Stomach smooth muscle (tissue), 2 donors: ENCODE results near the gene UBL4A.

Source experiments
- H3K27ac ChIP-seq: one replicate; pipeline ENCODE4 v1.7.0; 2013; ENCODE audit warnings: mild to moderate bottlenecking, low read length, inconsistent platforms
- H3K27me3 ChIP-seq, 2 donors: one replicate each; pipeline ENCODE4 v1.7.0; 2013; ENCODE audit warnings: low read length in 2 of 2; ENCODE audit not compliant: insufficient read depth in 2 of 2, control insufficient read depth in 1 of 2
- H3K36me3 ChIP-seq, 2 donors: one replicate each; pipeline ENCODE4 v1.7.0; 2013; ENCODE audit warnings: low read length in 2 of 2; ENCODE audit not compliant: control insufficient read depth in 2 of 2, insufficient read depth in 2 of 2
- H3K4me1 ChIP-seq: one replicate; pipeline ENCODE4 v1.7.0; 2013; ENCODE audit warnings: low read length; ENCODE audit not compliant: control insufficient read depth, insufficient read depth
- H3K4me3 ChIP-seq, 2 donors: one replicate each; pipeline ENCODE4 v1.7.0; 2013; ENCODE audit warnings: low read length in 2 of 2
- H3K9ac ChIP-seq, 2 donors: one replicate each; pipeline ENCODE4 v1.7.0; 2013; ENCODE audit warnings: low read length in 2 of 2, mild to moderate bottlenecking in 1 of 2
- H3K9me3 ChIP-seq, 2 donors: one replicate each; pipeline ENCODE4 v1.7.0; 2013; ENCODE audit warnings: low read length in 2 of 2; ENCODE audit not compliant: control insufficient read depth in 2 of 2
- donor health status: healthy.
- donor health status: Pancreatic carcinoma.

The UBL4A gene

GRCh38 chrX:154470434-154470833 lies 16.0 kb downstream of the UBL4A start:
- no peak overlapping the region for H3K27ac ChIP-seq
- H3K9me3 ChIP-seq: no peaks in the 10 kb centered on the region
- H3K4me1 ChIP-seq: no peaks in the 10 kb centered on the region
- H3K4me3 ChIP-seq: no peak overlapping the region
- H3K9ac ChIP-seq: no peak overlapping the region
- H3K27me3 ChIP-seq: peaks cover 0 to 2% of the 10 kb centered on the region in 2 donors
- H3K36me3 ChIP-seq: peaks cover 0 to 9% of the 10 kb centered on the region in 2 donors

DNA sequence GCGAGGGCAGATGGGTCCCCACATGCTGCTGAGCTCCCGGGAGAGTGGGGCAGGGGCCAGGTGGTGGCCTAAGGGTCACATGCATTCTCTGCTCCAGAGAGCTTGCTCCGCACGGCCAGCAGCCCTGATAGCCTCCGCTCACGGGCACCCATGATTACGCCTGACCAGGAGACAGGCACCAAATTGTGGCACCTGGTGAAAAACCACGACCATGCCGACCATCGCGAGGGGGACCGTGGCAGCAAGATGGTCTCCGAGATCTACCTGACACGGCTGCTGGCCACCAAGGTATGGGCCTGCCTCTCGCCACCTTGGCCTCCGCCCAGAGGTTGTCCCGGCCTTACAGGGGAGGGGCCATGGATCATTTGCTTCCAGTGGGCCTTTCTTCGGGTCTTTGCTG lies 16.5 kb downstream of the UBL4A start:
- Histone ChIP-seq H3K4me1 (no peaks in the 10 kb centered on the region), H3K4me3 (no peak overlapping the region), H3K27ac (no peak overlapping the region), H3K27me3 (peaks cover 0 to 2% of the 10 kb centered on the region in 2 donors), H3K9me3 (no peaks in the 10 kb centered on the region), H3K9ac (no peak overlapping the region), H3K36me3 (peaks cover 0 to 9% of the 10 kb centered on the region in 2 donors)

GRCh38 chrX:154469114-154469513 lies 17.3 kb downstream of the UBL4A start:
- Histone ChIP-seq H3K36me3 (peaks cover 0 to 9% of the 10 kb centered on the region in 2 donors), H3K4me3 (no peak overlapping the region), H3K9me3 (no peaks in the 10 kb centered on the region)

GRCh38 chrX:154468217-154468616 lies 18.2 kb downstream of the UBL4A start:
- H3K4me3 ChIP-seq: no peak overlapping the region
- H3K27me3 ChIP-seq: peaks cover 0 to 2% of the 10 kb centered on the region in 2 donors
- H3K36me3 ChIP-seq: peaks cover 0 to 9% of the 10 kb centered on the region in 2 donors
- no peaks in the 10 kb centered on the region for H3K4me1 ChIP-seq
- no peak overlapping the region for H3K27ac ChIP-seq
- H3K9ac ChIP-seq: no peak overlapping the region
- H3K9me3 ChIP-seq: no peaks in the 10 kb centered on the region

More at GRCh38 chrX:154469114-154469513, 17.3 kb downstream of the UBL4A start:
- Histone ChIP-seq H3K27me3 (peaks cover 0 to 2% of the 10 kb centered on the region in 2 donors), H3K4me1 (no peaks in the 10 kb centered on the region), H3K27ac (no peak overlapping the region), H3K9ac (no peak overlapping the region)

DNA sequence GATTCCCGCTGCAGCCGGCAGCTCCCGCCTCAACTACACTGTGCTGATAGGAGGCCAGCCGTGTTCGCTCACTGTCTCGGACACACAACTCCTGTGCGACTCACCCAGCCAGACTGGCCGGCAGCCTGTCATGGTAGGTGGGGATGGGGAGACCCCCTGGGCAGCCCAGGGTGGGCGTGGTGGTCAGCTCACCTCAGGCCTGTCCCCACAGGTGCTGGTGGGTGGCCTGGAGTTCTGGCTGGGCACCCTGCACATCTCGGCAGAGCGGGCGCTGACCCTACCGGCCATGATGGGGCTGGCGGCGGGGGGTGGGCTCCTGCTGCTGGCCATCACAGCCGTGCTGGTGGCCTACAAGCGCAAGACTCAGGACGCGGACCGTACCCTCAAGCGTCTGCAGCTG lies 18.9 kb downstream of the UBL4A start:
- Histone ChIP-seq H3K9ac (no peak overlapping the region), H3K9me3 (no peaks in the 10 kb centered on the region), H3K27me3 (peaks cover 0 to 2% of the 10 kb centered on the region in 2 donors), H3K4me1 (no peaks in the 10 kb centered on the region), H3K4me3 (no peak overlapping the region), H3K27ac (no peak overlapping the region), H3K36me3 (peaks cover 0 to 9% of the 10 kb centered on the region in 2 donors)

- Histone ChIP-seq H3K4me3 (no peak overlapping the region), H3K36me3 (peaks cover 0 to 9% of the 10 kb centered on the region in 2 donors), H3K9me3 (no peaks in the 10 kb centered on the region), H3K9ac (no peak overlapping the region), H3K4me1 (no peaks in the 10 kb centered on the region), H3K27me3 (peaks cover 0 to 2% of the 10 kb centered on the region in 2 donors), H3K27ac (no peak overlapping the region)
Measured at GRCh38 chrX:154466907-154467306, 19.5 kb downstream of the UBL4A start.

- H3K36me3 ChIP-seq: peaks cover 0 to 10% of the 10 kb centered on the region in 2 donors
Measured at GRCh38 chrX:154466036-154466435, 20.4 kb downstream of the UBL4A start.

GRCh38 chrX:154465601-154466000 lies 20.8 kb downstream of the UBL4A start:
- no peak overlapping the region for H3K27ac ChIP-seq
- H3K4me1 ChIP-seq: no peaks in the 10 kb centered on the region
- no peak overlapping the region for H3K4me3 ChIP-seq
- H3K36me3 ChIP-seq: peaks cover 0 to 6% of the 10 kb centered on the region in 2 donors
- no peaks in the 10 kb centered on the region for H3K9me3 ChIP-seq
- no peak overlapping the region for H3K9ac ChIP-seq
- peaks cover 0 to 2% of the 10 kb centered on the region in 2 donors for H3K27me3 ChIP-seq

More at GRCh38 chrX:154466036-154466435, 20.4 kb downstream of the UBL4A start:
- H3K4me3 ChIP-seq: no peak overlapping the region
- no peaks in the 10 kb centered on the region for H3K9me3 ChIP-seq
- H3K9ac ChIP-seq: no peak overlapping the region
- H3K4me1 ChIP-seq: no peaks in the 10 kb centered on the region
- peaks cover 0 to 2% of the 10 kb centered on the region in 2 donors for H3K27me3 ChIP-seq
- H3K27ac ChIP-seq: no peak overlapping the region

DNA sequence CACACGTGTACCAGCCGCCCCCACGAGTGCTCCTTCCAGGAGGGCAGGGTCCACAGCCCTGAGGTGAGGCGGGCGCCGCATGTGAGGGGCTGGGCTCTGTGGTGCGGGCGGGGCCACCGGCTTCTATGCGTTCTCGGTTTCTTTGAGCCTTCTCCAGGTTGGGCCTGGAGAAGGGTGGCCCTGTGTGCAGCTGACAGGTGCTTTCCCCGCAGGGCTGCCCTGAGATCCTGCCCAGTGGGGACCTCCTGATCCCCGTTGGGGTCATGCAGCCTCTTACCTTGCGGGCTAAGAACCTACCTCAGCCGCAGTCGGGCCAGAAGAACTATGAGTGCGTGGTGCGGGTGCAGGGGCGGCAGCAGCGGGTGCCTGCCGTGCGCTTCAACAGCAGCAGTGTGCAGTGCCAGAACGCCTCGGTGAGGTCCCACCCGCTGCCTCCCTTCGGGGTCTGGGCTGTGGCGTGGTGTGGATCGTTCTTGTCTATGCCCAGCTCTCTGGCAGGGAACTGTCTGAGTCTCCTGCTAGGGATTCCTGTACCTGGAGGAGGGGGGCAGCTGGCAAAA lies 21.5 kb downstream of the UBL4A start:
- no peaks in the 10 kb centered on the region for H3K27me3 ChIP-seq
- H3K36me3 ChIP-seq: peaks cover 0 to 2% of the 10 kb centered on the region in 2 donors
- H3K27ac ChIP-seq: no peak overlapping the region
- H3K9ac ChIP-seq: no peak overlapping the region
- H3K9me3 ChIP-seq: no peaks in the 10 kb centered on the region
- H3K4me3 ChIP-seq: no peak overlapping the region
- no peaks in the 10 kb centered on the region for H3K4me1 ChIP-seq

GRCh38 chrX:154463611-154464220 lies 22.7 kb downstream of the UBL4A start:
- Histone ChIP-seq H3K9ac (no peak overlapping the region), H3K4me3 (no peak overlapping the region), H3K9me3 (no peaks in the 10 kb centered on the region), H3K4me1 (peaks cover 7% of the 10 kb centered on the region), H3K27me3 (no peaks in the 10 kb centered on the region), H3K36me3 (peaks cover 0 to 2% of the 10 kb centered on the region in 2 donors), H3K27ac (no peak overlapping the region)

GRCh38 chrX:154462396-154462795 lies 24.0 kb downstream of the UBL4A start:
- no peak overlapping the region for H3K4me3 ChIP-seq
- no peak overlapping the region for H3K9ac ChIP-seq
- H3K27me3 ChIP-seq: no peaks in the 10 kb centered on the region
- H3K9me3 ChIP-seq: no peaks in the 10 kb centered on the region
- H3K4me1 ChIP-seq: peaks cover 7% of the 10 kb centered on the region
- H3K36me3 ChIP-seq: peaks cover 0 to 2% of the 10 kb centered on the region in 2 donors
- no peak overlapping the region for H3K27ac ChIP-seq
